CD4-positive, alpha-beta T cell treated with Interferon alpha-2 for 1 hour (primary cell): ENCODE results near the gene COMMD9.

Source experiments
- DNase-seq, 2 donors: peaks; one replicate each; pipeline ENCODE4 v3.0.0-alpha.2; 2020 to 2022

COMMD9 gene

DNA sequence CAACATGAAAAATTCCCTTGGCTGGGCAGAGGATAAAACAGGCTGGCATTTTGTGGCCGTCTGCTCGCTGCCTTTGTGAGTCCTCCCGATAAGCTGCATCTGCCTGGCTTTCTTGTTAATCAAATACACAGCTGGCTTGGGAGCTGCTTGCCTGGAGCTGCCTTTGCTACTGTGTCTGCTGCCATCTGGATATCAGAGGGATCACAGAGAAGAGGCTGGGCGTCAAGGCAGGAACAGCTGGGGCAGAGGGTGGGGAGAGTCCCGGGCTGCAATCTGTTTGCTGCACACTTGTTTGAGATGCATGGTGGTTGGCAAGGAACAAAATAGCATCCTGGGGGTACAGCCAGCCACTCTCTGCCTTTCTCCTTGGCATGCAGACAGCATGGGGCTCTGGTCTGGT lies 36.0 kb downstream of the COMMD9 start:
- no peak for DNase-seq

- no peak for DNase-seq
Measured at GRCh38 chr11:36251823-36252222, 37.4 kb downstream of the COMMD9 start.

- DNase-seq, result no peak
Measured at GRCh38 chr11:36249246-36249645, 40.0 kb downstream of the COMMD9 start.

DNA sequence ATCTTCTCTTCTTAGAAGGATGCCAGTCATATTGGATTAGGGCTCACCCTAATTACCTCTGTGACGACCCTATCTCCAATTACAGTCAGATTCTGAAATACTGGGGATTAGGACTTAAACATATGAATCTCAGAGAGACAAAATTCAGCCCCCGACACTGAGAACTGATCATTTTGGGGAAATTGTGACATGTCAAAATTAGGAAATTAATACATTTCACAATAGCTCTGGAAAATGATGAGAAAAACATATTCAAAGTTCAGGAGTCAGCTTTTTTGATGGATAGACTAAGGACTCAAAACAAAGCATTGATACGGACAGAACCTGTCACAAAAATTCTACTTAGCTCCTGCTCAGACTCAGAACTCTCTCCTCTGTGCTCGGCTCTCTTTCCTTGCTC lies 40.8 kb downstream of the COMMD9 start:
- DNase-seq, result no peak

DNA sequence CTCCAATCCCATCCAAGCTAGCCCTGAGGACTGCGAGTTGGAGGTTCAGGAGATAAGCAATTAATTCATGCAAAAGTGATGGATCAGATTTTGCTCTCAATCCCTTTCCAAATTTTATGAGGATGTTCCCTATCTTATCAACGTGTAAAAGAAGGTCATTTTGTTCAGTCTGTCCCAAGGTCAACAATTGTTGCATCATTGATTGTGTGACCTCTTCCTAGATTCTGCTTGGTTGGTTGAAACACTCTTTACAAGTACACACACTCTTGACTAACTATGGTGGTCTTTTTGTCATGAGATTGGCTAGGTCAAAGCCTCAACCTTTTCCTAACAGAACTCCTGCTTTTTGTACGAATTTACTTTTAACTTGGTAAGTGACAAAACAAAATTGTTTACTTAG lies 41.7 kb downstream of the COMMD9 start:
- no peak for DNase-seq

DNA sequence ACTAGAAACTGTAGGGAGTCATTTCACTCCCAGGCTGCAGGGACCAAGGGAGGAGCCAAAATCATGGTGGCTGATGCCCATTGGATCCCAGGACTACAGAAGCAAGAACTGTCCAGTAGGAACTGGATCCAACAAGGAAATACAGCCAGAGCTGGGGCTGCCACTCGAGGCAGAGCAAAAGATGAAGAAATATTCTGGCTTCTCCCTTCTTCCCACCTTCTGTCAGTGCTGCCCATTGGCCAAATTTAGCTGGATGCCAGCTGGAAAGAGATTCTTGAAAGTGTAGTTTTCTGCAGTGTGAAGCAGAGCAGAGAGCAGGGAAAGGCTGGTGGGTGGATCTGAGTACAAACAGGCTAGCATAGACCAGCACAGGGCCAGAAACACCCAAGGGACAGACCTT lies 45.6 kb downstream of the COMMD9 start:
- DNase-seq, result no peak

DNA sequence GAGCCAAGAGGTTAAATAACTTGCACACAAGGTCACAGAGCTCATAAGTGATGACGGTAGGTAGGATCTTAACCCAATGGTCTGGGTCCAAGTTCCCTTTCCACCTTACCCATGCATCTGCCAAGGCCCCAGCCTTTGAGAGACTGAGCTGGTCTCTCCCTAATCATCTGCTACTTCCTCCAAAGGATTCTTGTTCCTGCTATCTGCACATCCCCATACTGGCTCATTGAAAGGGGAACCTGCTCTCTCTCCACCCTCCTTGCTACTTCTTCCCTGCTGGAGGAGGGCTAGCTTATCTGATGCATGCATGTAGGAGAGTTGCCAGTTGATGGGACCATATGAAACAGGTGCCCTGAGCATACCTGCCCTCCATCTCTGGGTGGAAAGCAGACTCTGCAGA lies 47.7 kb downstream of the COMMD9 start:
- DNase-seq, result no peak

- DNase-seq, result no peak
Measured at GRCh38 chr11:36240801-36241200, 48.4 kb downstream of the COMMD9 start.

- DNase-seq, result no peak
Measured at GRCh38 chr11:36240173-36240572, 49.1 kb downstream of the COMMD9 start.

DNA sequence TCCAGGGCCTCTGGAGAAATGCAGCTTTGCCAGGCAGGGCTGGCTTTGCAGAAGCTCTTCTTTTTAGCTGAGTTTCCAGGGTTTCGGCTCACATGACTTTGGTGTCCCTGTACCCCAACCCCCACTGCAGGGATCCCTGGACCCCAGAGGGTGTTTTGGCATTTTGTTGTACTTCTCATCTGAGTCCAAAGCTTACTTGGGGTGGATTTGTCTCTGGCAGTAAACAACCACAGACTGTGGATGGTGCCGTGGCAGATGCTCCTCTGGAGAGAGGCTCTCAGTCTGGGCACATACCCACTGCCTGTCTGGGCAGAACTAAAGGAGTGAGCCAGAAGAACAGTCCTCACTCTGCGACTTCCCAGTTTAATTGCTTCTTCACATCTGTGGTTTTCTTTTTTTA lies 49.6 kb downstream of the COMMD9 start:
- DNase-seq, result no peak

DNA sequence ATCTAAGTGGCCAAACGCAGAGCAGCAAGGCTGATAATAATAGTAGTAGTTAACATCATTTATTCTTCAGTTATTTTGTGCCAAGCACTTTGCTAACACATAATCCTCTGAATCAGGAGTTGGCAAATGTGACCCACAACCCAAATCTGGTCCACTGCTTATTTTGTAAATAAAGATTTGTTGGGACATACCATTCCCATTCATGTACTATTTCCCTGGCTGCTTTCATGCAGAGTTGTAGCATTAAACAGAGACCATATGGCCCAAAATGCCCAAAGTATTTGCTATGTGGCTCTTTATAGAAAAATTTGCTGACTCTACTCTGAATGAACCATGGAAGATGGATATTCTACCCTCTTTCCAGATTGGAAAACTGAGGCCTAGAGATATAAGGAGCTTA lies 50.3 kb downstream of the COMMD9 start:
- no peak for DNase-seq

- DNase-seq, result no peak
Measured at GRCh38 chr11:36238036-36238631, 51.1 kb downstream of the COMMD9 start.

DNA sequence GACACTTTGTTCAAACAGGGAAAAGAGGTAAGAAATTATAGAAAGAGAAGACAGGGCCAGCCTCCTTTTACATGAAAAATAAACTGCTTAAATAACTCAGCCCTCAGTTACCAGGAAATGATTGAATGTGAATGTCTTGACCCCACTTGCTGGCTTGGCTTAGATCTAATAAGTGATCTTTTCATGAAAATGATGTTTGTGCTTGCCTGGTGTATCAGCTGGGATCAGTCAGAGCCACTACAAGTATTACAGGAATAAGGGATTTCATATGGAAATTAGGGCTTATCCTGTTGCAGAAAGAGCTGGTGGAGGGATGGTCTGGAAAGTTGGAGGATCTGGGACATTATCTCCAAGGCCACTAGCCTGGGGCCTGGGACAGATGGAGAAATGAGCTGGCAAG lies 51.8 kb downstream of the COMMD9 start:
- no peak for DNase-seq

DNA sequence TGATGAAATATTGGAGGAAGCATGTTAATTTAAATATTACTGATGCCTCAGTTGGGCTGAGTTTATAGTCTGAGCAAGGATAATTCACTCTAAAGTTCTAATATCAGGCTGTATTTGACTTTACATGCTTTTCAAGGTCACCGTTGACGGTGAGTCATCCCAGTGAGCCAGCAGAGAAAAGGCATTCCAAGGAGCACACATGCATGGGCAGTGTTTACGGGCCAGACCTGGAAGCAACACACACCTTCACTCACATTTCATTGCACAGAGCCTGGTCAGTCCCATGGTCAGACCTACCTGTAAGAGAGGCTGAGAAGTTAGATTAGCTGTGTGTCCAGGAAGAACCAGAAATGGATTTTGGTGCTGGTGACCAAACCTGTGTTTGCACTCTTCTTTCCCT lies 53.5 kb downstream of the COMMD9 start:
- DNase-seq, result no peak

GRCh38 chr11:36234825-36235224 lies 54.4 kb downstream of the COMMD9 start:
- DNase-seq, result no peak

DNA sequence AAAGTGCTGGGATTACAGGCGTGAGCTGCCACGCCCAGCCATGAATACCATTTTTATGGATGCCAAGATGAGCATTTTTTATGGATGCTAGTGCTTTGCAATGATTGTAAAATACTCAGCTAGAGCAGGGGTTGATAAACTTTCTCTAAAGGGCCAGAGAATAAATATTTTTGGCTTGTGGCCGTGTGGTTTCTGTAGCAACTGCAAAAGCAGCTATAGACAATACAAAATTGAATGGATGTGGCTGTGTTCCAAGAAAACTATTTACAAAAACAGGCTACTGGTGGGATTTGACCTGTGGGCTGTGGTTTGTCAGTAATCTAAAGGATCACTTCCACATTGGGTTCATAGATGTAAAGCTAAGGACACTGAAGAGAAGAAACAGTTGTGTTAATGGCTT lies 56.0 kb downstream of the COMMD9 start:
- DNase-seq, result no peak

GRCh38 chr11:36230779-36231699 lies 58.2 kb downstream of the COMMD9 start:
- no peak for DNase-seq

DNA sequence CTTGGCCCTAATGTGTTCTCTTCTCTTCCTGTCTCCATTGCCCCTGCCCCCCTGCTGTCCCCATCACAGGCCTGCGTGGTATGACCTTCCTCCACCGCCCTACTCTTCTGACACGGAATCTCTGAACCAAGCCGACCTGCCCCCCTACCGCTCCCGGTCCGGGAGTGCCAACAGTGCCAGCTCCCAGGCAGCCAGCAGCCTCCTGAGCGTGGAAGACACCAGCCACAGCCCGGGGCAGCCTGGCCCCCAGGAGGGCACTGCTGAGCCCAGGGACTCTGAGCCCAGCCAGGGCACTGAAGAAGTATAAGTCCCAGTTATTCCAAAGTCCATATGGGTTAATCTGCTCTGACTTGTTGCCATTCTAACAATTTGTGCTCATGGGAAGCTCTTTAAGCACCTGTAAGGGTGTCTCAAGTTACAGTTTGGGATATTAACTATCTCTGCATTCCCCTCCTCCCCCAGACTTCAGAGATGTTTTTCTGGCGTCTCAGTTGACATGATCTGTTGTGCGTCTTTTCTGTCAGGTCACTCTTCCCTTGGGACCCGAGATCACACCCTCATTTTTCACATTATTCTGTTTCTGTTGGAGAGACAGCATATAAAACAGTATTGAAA lies 60.0 kb downstream of the COMMD9 start:
- DNase-seq, result no peak

GRCh38 chr11:36228689-36229088 lies 60.5 kb downstream of the COMMD9 start:
- DNase-seq, result no peak

- no peak for DNase-seq
Measured at GRCh38 chr11:36227044-36227443, 62.2 kb downstream of the COMMD9 start.

DNA sequence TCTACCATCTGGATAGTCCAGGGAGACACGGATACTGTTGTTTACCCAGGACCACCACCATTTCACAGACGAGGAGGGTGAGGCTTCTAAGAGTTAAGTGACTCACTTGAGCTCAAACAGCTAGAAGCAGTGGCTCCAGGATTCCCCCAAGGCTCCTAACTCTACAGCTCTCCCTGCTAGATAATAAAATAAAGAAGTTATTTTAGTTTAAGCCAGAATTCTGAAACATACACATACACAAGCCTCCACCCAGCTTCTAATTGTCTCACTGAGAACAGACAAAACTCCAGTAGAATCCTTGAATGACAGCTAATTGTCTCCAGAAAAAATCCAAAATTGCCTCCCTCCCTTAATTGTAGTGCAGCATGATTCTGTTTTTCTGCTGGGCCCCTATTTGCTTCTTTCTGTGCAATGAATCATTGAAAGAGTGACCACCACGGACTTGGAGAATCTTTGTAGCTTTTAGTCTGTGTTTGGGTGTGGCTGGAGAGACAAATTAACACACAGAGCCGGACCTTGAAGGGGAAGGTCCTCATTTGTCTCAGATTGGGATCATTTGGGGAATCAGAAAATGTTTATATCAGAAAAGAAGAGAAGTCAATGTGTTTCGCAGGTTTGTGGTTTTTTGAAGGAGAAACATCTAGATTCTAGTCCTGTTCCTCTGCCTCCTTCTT lies 64.9 kb downstream of the COMMD9 start:
- no peak for DNase-seq

DNA sequence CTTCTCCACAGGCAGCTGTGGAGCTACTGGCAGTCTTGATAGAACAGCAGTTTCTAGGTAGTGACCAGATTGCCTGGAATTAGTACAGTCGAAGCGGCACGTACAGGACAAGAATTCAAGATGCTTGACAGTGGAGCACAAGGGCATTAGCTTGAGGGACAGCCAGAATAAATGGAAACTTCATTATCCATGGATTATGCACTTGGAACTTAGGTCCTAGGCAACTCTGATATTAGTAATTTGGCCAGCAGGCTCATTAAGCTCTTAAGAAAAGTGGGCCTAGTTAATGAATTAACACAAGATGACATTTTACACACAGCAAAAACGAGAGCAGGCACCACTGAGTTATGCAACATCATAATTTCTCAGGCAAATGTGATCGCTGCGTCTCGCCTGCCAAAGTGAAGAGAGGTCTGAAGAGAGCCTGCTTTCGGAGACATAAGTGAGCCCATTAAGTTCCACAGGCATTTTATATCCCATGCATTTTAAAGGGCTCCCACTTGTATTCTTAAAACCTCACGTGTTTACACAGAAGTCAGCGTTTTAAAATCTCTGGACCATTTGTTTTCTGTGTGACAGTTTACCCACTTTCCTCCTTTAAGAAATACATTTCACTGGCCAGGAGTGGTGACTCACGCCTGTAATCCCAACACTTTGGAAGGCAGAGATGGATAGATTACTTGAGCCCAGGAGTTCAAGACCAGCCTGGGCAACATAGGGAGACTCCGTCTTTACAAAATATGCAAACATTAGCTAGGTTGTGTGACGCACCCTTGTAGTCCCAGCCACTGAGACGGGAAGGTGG lies 66.2 kb downstream of the COMMD9 start:
- no peak for DNase-seq
